ENCODE results near the gene RGS11. TPM values are rescaled to one million over a fixed set of nuclear protein-coding genes. Genes with fewer than 3 reads are reported as not detected.

Gene RGS11
- total RNA-seq, 1 experiment from 2014 or later: 2.9 TPM

- H3K27me3 ChIP-seq (ENCODE audit: insufficient read depth, low read length): no peaks in the 10 kb centered on the region
- no peak overlapping the region for H2BK20ac ChIP-seq (ENCODE audit: low read depth, low read length, poor library complexity, severe bottlenecking)
- no peak overlapping the region for H3K4me3 Mint-ChIP-seq
- no peak overlapping the region for H3K27ac ChIP-seq (ENCODE audit: insufficient read length, low read depth, low read length)
- H3K4me1 ChIP-seq (ENCODE audit: insufficient read depth, low read length): no peaks in the 10 kb centered on the region
- no peak overlapping the region for H4K91ac ChIP-seq (ENCODE audit: insufficient read length, low read depth, low read length)
- no peak overlapping the region for H3K23ac ChIP-seq (ENCODE audit: insufficient read length, low read depth, low read length)
- H3K9me3 Mint-ChIP-seq: no peaks in the 10 kb centered on the region
- no peak overlapping the region for H3K9ac ChIP-seq (ENCODE audit: extremely low read depth, insufficient read length, low read length)
- no peak overlapping the region for H3K56ac ChIP-seq (ENCODE audit: insufficient read length, low read depth, low read length)
- H3K14ac ChIP-seq (ENCODE audit: insufficient read depth, low read length): no peak overlapping the region
- H3K4ac ChIP-seq (ENCODE audit: low read depth, low read length): no peak overlapping the region
- H3K27me3 Mint-ChIP-seq (ENCODE audit: low read depth): no peaks in the 10 kb centered on the region
- H3K79me1 ChIP-seq (ENCODE audit: insufficient read depth, low read depth, low read length, poor library complexity, severe bottlenecking): peaks cover 12% of the 10 kb centered on the region
- peaks cover 2 to 6% of the 10 kb centered on the region in 2 experiments for H3K4me1 Mint-ChIP-seq
- no peak overlapping the region for H2BK15ac ChIP-seq (ENCODE audit: low read depth, low read length)
- WGBS (ENCODE audit: extremely low coverage, insufficient read length, low lambda C conversion rate): no CpG with 5 or more reads among the region's 3 CpGs
- no peak overlapping the region for H3T11ph ChIP-seq (ENCODE audit: low read length)
- no peaks in the 10 kb centered on the region for H3K23me2 ChIP-seq (ENCODE audit: insufficient read length, low read depth, low read length, poor library complexity, severe bottlenecking)
- H3K4me2 ChIP-seq (ENCODE audit: insufficient read depth, insufficient read length, low read length): no peak overlapping the region
- no peak overlapping the region for H2BK5ac ChIP-seq (ENCODE audit: insufficient read length, low read length)
- no peak overlapping the region for H4K8ac ChIP-seq (replicated peaks; ENCODE audit: insufficient read length, low read depth, low read length)
- DNase-seq: no peak
- H3K36me3 Mint-ChIP-seq (ENCODE audit: insufficient read depth in 1 of 3, low read depth in 3 of 3): peaks cover 0 to 11% (median 6%) of the 10 kb centered on the region in 3 experiments; a peak in 5 of 7 replicates
- no peak overlapping the region for H2AFZ ChIP-seq (ENCODE audit: low read length)
- no peak overlapping the region for H2BK120ac ChIP-seq (ENCODE audit: low read depth, low read length, poor library complexity, severe bottlenecking)
- H4K20me1 ChIP-seq (ENCODE audit: control insufficient read depth, insufficient read depth, insufficient read length): no peaks in the 10 kb centered on the region
- no peaks in the 10 kb centered on the region for H3K9me3 ChIP-seq (ENCODE audit: control insufficient read depth, low read depth, low read length)
- no peaks in the 10 kb centered on the region; the same call in 1 of the 2 replicates for H3K79me2 ChIP-seq (ENCODE audit: insufficient read depth, low read length)
- TF ChIP-seq, protein P1, sequence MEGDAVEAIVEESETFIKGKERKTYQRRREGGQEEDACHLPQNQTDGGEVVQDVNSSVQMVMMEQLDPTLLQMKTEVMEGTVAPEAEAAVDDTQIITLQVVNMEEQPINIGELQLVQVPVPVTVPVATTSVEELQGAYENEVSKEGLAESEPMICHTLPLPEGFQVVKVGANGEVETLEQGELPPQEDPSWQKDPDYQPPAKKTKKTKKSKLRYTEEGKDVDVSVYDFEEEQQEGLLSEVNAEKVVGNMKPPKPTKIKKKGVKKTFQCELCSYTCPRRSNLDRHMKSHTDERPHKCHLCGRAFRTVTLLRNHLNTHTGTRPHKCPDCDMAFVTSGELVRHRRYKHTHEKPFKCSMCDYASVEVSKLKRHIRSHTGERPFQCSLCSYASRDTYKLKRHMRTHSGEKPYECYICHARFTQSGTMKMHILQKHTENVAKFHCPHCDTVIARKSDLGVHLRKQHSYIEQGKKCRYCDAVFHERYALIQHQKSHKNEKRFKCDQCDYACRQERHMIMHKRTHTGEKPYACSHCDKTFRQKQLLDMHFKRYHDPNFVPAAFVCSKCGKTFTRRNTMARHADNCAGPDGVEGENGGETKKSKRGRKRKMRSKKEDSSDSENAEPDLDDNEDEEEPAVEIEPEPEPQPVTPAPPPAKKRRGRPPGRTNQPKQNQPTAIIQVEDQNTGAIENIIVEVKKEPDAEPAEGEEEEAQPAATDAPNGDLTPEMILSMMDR (conservative IDR thresholded peaks at IDR 0.05): no peak
- H3K27ac Mint-ChIP-seq: peak overlapping the region in 1 of 3 experiments; percentile 36; a peak in 3 of 7 replicates
- H2BK12ac ChIP-seq (ENCODE audit: insufficient read length, low read depth, low read length): no peak overlapping the region
- no peak overlapping the region for H3K18ac ChIP-seq (ENCODE audit: insufficient read length, low read depth, low read length)
- H4K5ac ChIP-seq (ENCODE audit: insufficient read length, low read depth, low read length): no peak overlapping the region
- H2AK5ac ChIP-seq (ENCODE audit: insufficient read length, low read length): no peak overlapping the region
These were observed 35.8 kb downstream of the RGS11 start for GRCh38 chr16:239948-240277.
